ENCODE measurements around the gene ABCG5.

DNA sequence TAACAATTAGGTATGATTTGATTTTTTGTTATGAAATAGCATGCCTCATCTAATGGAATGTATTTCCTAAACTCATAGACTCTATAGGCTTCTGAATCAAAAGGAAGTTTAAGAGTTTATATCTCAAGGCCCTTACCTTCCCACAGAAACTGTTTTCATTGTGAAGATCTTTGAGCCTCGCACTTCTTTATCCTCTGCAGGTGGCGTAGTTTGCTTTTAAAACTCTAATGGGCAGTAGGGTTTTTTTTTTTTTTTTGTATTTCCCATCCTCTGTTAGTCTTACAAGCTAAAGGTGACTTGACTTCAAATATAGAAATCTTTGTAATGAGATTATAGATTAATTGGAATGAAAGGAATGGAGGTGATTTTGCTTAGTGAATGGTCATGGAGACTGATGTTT lies 36.5 kb downstream of the ABCG5 start:
- no peak for TF ChIP-seq SMAD3 (CRISPR knock-in tag; IDR thresholded peaks at IDR 0.05; ENCODE audit: borderline replicate concordance)
- TF ChIP-seq ATF1 (CRISPR knock-in tag; IDR thresholded peaks at IDR 0.05), result no peak
- TF ChIP-seq, protein P1, sequence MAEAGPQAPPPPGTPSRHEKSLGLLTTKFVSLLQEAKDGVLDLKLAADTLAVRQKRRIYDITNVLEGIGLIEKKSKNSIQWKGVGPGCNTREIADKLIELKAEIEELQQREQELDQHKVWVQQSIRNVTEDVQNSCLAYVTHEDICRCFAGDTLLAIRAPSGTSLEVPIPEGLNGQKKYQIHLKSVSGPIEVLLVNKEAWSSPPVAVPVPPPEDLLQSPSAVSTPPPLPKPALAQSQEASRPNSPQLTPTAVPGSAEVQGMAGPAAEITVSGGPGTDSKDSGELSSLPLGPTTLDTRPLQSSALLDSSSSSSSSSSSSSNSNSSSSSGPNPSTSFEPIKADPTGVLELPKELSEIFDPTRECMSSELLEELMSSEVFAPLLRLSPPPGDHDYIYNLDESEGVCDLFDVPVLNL (CRISPR knock-in tag; IDR thresholded peaks at IDR 0.05; ENCODE audit: borderline replicate concordance, low read depth), result no peak
- TF ChIP-seq, protein P2, sequence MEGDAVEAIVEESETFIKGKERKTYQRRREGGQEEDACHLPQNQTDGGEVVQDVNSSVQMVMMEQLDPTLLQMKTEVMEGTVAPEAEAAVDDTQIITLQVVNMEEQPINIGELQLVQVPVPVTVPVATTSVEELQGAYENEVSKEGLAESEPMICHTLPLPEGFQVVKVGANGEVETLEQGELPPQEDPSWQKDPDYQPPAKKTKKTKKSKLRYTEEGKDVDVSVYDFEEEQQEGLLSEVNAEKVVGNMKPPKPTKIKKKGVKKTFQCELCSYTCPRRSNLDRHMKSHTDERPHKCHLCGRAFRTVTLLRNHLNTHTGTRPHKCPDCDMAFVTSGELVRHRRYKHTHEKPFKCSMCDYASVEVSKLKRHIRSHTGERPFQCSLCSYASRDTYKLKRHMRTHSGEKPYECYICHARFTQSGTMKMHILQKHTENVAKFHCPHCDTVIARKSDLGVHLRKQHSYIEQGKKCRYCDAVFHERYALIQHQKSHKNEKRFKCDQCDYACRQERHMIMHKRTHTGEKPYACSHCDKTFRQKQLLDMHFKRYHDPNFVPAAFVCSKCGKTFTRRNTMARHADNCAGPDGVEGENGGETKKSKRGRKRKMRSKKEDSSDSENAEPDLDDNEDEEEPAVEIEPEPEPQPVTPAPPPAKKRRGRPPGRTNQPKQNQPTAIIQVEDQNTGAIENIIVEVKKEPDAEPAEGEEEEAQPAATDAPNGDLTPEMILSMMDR (IDR thresholded peaks at IDR 0.05), result no peak
- TF ChIP-seq, protein P3, sequence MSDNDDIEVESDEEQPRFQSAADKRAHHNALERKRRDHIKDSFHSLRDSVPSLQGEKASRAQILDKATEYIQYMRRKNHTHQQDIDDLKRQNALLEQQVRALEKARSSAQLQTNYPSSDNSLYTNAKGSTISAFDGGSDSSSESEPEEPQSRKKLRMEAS (CRISPR knock-in tag; IDR thresholded peaks at IDR 0.05), result no peak
- TF ChIP-seq NR2C2 (CRISPR knock-in tag; IDR thresholded peaks at IDR 0.05), result no peak
- no peak for TF ChIP-seq NFYB (CRISPR knock-in tag; conservative IDR thresholded peaks at IDR 0.05; ENCODE audit: low read depth)
- TF ChIP-seq NFE2L1 (CRISPR knock-in tag; IDR thresholded peaks at IDR 0.05), result no peak
- TF ChIP-seq ETV6 (CRISPR knock-in tag; IDR thresholded peaks at IDR 0.05), result no peak
